ENCODE measurements around the gene NOS1AP. TPM values are rescaled to one million over a fixed set of nuclear protein-coding genes. Genes with fewer than 3 reads are reported as not detected.
A peak's percentile ranks its signal among the peaks of the same experiment; 100 is the strongest.

The NOS1AP gene
- total RNA-seq, 4 donors from 2014 or later, result 1.1 to 3.5 (median 2.6) TPM

GRCh38 chr1:162212713-162213112, 143.2 kb downstream of the NOS1AP start:
- DNase-seq (ENCODE audit: low spot score in 2 of 2), result no peak
- H3K4me3 ChIP-seq (ENCODE audit: low read depth, poor library complexity, severe bottlenecking), result no peak overlapping the region
- intact Hi-C loops (cut with DNase I; ENCODE audit: low total_unique reads), result no loop called here
- WGBS, 2 donors, result 78 to 81% methylated on average over 7 of the region's 7 CpGs
- TF ChIP-seq POLR2A (IDR thresholded peaks at IDR 0.05), result no peak
- no peak for TF ChIP-seq CTCF (IDR thresholded peaks at IDR 0.05)

GRCh38 chr1:162213281-162213912, 143.9 kb downstream of the NOS1AP start:
- no peak overlapping the region for H3K4me3 ChIP-seq (ENCODE audit: low read depth, poor library complexity, severe bottlenecking)
- WGBS, 2 donors, result 45 to 47% methylated on average over 7 of the region's 7 CpGs
- TF ChIP-seq POLR2A (IDR thresholded peaks at IDR 0.05), result no peak
- no peak for TF ChIP-seq CTCF (IDR thresholded peaks at IDR 0.05)
- DNase-seq (ENCODE audit: low spot score in 2 of 2), result peak in 1 of 2 donors; percentile 33
- intact Hi-C loops (cut with DNase I; ENCODE audit: low total_unique reads), result no loop called here

GRCh38 chr1:162214202-162214601, 144.7 kb downstream of the NOS1AP start:
- intact Hi-C loops (cut with DNase I; ENCODE audit: low total_unique reads), result no loop called here
- WGBS, 2 donors, result 83% methylated on average over 6 of the region's 6 CpGs
- no peak for DNase-seq (ENCODE audit: low spot score in 2 of 2)
- no peak for TF ChIP-seq CTCF (IDR thresholded peaks at IDR 0.05)
- no peak overlapping the region for H3K4me3 ChIP-seq (ENCODE audit: low read depth, poor library complexity, severe bottlenecking)

GRCh38 chr1:162215902-162216301, 146.4 kb downstream of the NOS1AP start:
- DNase-seq (ENCODE audit: low spot score in 2 of 2), result no peak
- intact Hi-C loops (cut with DNase I; ENCODE audit: low total_unique reads), result no loop called here
- WGBS, 2 donors, result 71% methylated on average over 5 of the region's 5 CpGs
- TF ChIP-seq POLR2A (IDR thresholded peaks at IDR 0.05), result no peak
- no peak for TF ChIP-seq CTCF (IDR thresholded peaks at IDR 0.05)
- no peak overlapping the region for H3K4me3 ChIP-seq (ENCODE audit: low read depth, poor library complexity, severe bottlenecking)

- intact Hi-C loops (cut with DNase I; ENCODE audit: low total_unique reads), result no loop called here
- WGBS, 2 donors, result 83 to 87% methylated on average over 1 of the region's 1 CpG
- no peak overlapping the region for H3K4me3 ChIP-seq (ENCODE audit: low read depth, poor library complexity, severe bottlenecking)
- TF ChIP-seq CTCF (IDR thresholded peaks at IDR 0.05) (no peak), POLR2A (IDR thresholded peaks at IDR 0.05) (no peak)
- no peak for DNase-seq (ENCODE audit: low spot score in 2 of 2)
These were observed 147.1 kb downstream of the NOS1AP start for GRCh38 chr1:162216604-162217003.

GRCh38 chr1:162217706-162218105, 148.2 kb downstream of the NOS1AP start:
- DNase-seq (ENCODE audit: low spot score in 2 of 2), result no peak
- 53 to 81% methylated on average over 1 of the region's 1 CpG for WGBS, 2 donors
- H3K4me3 ChIP-seq (ENCODE audit: low read depth, poor library complexity, severe bottlenecking), result no peak overlapping the region
- TF ChIP-seq POLR2A (IDR thresholded peaks at IDR 0.05), result no peak
- no peak for TF ChIP-seq CTCF (IDR thresholded peaks at IDR 0.05)
- intact Hi-C loops (cut with DNase I; ENCODE audit: low total_unique reads), result no loop called here

Data from lower leg skin (tissue), 4 donors.